DND-41 (cell line): ENCODE measurements around the gene OST4.
A peak's percentile ranks its signal among the peaks of the same experiment; 100 is the strongest.
"Not testable (repeated sequence)": the region's sequence is repeated elsewhere in the genome, so short reads cannot be mapped to it uniquely, and the experiment has no call there.

Source experiments
- ATAC-seq: fragments of 200-7000 bp; cut with Tn5 transposase; 3 replicates; pipeline ENCODE4 v1.9.1; 2021; ENCODE audit warnings: low read depth; ENCODE audit not compliant: insufficient read depth
- DNase-seq: peaks from one replicate; pipeline ENCODE4 v3.0.0-alpha.2; 2020
- H2AFZ ChIP-seq: 2 replicates; pipeline ENCODE4 v1.6.0; 2012; ENCODE audit warnings: low read depth, low read length
- H3K27ac ChIP-seq: 2 replicates; pipeline ENCODE4 v1.5.1; 2012; ENCODE audit warnings: low read length, inconsistent platforms
- H3K27me3 ChIP-seq: fragments of 200-600 bp; sonication (generic); 2 replicates; pipeline ENCODE4 v1.6.0; 2012; ENCODE audit warnings: low read length, mild to moderate bottlenecking, inconsistent platforms; ENCODE audit not compliant: insufficient read depth, poor library complexity
- H3K36me3 ChIP-seq: 2 replicates; pipeline ENCODE4 v1.5.1; 2012; ENCODE audit warnings: low read length, inconsistent platforms; ENCODE audit not compliant: insufficient read depth
- H3K4me1 ChIP-seq: 2 replicates; pipeline ENCODE4 v1.5.1; 2012; ENCODE audit warnings: mild to moderate bottlenecking, low read length; ENCODE audit not compliant: insufficient read depth
- H3K4me2 ChIP-seq: 2 replicates; pipeline ENCODE4 v1.6.0; 2012; ENCODE audit warnings: mild to moderate bottlenecking, moderate library complexity, low read length, inconsistent platforms; ENCODE audit not compliant: insufficient read depth
- H3K4me3 ChIP-seq, 2 experiments: fragments of 200-600 bp in 1 of 2; shearing (Covaris generic) in 1 of 2; 2 replicates each; pipeline ENCODE4 v1.5.1; 2012 to 2016; ENCODE audit warnings: inconsistent platforms in 2 of 2, low read length in 2 of 2, mild to moderate bottlenecking in 2 of 2, low read depth in 1 of 2, moderate library complexity in 1 of 2
- H3K79me2 ChIP-seq: 2 replicates; pipeline ENCODE4 v1.6.0; 2012; ENCODE audit warnings: low read length, inconsistent platforms; ENCODE audit not compliant: insufficient read depth
- H3K9ac ChIP-seq: 2 replicates; pipeline ENCODE4 v1.6.0; 2012; ENCODE audit warnings: low read depth, mild to moderate bottlenecking, inconsistent platforms, low read length, moderate library complexity
- H3K9me3 ChIP-seq: 2 replicates; pipeline ENCODE4 v1.5.1; 2012; ENCODE audit warnings: low read length, moderate library complexity, mild to moderate bottlenecking, inconsistent platforms; ENCODE audit not compliant: insufficient read depth, severe bottlenecking
- H4K20me1 ChIP-seq: 2 replicates; pipeline ENCODE4 v1.6.0; 2012; ENCODE audit warnings: low read length; ENCODE audit not compliant: insufficient read depth
- EZH2 ChIP-seq: IDR thresholded peaks from 3 replicates; pipeline ENCODE4 v1.6.1; 2012; ENCODE audit warnings: borderline replicate concordance, low read depth, mild to moderate bottlenecking, moderate library complexity, low read length, inconsistent platforms; ENCODE audit not compliant: severe bottlenecking
- TF ChIP-seq, protein P1 (sequence below): IDR thresholded peaks from 2 replicates; pipeline ENCODE4 v1.5.1; 2012; ENCODE audit warnings: borderline replicate concordance, low read length, moderate library complexity, mild to moderate bottlenecking; ENCODE audit not compliant: poor library complexity, severe bottlenecking; ENCODE audit errors: extremely low read depth

Gene OST4

GRCh38 chr2:27115519-27115918, 44.1 kb upstream of the OST4 start:
- DNase-seq (no peak), ATAC-seq (no peak)
- Histone ChIP-seq H2AFZ (no peak overlapping the region), H3K9me3 (no peaks in the 10 kb centered on the region), H4K20me1 (no peaks in the 10 kb centered on the region), H3K4me2 (no peak overlapping the region), H3K27ac (no peak overlapping the region), H3K4me1 (peaks cover 12% of the 10 kb centered on the region), H3K79me2 (no peaks in the 10 kb centered on the region), H3K36me3 (no peaks in the 10 kb centered on the region), H3K4me3 (no peak overlapping the region), H3K9ac (no peak overlapping the region), H3K27me3 (no peaks in the 10 kb centered on the region)
- TF ChIP-seq, protein P1, sequence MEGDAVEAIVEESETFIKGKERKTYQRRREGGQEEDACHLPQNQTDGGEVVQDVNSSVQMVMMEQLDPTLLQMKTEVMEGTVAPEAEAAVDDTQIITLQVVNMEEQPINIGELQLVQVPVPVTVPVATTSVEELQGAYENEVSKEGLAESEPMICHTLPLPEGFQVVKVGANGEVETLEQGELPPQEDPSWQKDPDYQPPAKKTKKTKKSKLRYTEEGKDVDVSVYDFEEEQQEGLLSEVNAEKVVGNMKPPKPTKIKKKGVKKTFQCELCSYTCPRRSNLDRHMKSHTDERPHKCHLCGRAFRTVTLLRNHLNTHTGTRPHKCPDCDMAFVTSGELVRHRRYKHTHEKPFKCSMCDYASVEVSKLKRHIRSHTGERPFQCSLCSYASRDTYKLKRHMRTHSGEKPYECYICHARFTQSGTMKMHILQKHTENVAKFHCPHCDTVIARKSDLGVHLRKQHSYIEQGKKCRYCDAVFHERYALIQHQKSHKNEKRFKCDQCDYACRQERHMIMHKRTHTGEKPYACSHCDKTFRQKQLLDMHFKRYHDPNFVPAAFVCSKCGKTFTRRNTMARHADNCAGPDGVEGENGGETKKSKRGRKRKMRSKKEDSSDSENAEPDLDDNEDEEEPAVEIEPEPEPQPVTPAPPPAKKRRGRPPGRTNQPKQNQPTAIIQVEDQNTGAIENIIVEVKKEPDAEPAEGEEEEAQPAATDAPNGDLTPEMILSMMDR: no peak
- no peak for TF ChIP-seq EZH2

GRCh38 chr2:27111392-27112078, 40.1 kb upstream of the OST4 start:
- ATAC-seq, H3K27ac ChIP-seq: not testable (repeated sequence)
- peaks cover 20% of the 10 kb centered on the region for H3K4me1 ChIP-seq

DNA sequence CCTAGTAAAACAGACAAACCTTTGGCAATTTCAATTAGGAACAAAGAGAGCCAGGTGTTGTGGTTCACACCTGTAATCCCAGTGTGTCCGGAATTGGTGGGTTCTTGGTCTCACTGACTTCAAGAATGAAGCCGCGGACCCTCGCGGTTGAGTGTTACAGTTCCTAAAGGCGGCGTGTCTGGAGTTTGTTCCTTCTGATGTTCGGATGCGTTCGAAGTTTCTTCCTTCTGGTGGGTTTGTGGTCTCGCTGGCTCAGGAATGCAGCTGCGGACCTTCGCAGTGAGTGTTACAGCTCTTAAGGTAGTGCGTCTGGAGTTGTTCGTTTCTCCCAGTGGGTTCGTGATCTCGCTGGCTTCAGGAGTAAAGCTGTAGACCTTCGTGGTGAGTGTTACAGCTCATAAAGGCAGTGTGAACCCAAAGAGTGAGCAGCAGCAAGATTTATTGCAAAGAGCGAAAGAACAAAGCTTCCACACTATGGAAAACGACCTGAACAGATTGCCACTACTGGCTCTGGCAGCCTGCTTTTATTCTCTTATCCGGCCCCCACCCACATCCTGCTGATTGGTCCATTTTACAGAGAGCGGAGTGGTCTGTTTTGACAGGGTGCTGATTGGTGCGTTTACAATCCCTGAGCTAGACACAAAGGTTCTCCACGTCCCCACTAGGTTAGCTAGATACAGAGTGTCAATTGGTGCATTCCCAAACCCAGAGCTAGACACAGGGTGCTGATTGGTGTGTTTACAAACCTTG, 39.3 kb upstream of the OST4 start:
- not testable (repeated sequence) for H3K9me3 ChIP-seq, H3K79me2 ChIP-seq, H3K36me3 ChIP-seq, H4K20me1 ChIP-seq, H3K27me3 ChIP-seq
- H3K4me3 ChIP-seq: peak overlapping the region in 1 of 2 experiments; percentile 54; a peak in 2 of 4 replicates
- peak overlapping the region; percentile 64 for H3K27ac ChIP-seq
- peak overlapping the region; percentile 69 for H3K4me2 ChIP-seq
- peaks cover 20% of the 10 kb centered on the region for H3K4me1 ChIP-seq
- DNase-seq (peak; percentile 72), ATAC-seq (peak; percentile 75)
- H2AFZ ChIP-seq: peak overlapping the region; percentile 75
- peak overlapping the region; percentile 39 for H3K9ac ChIP-seq

More at GRCh38 chr2:27111392-27112078, 40.1 kb upstream of the OST4 start:
- H3K27me3 ChIP-seq, H4K20me1 ChIP-seq, H3K9me3 ChIP-seq, H3K9ac ChIP-seq, H3K79me2 ChIP-seq, DNase-seq, H3K36me3 ChIP-seq: not testable (repeated sequence)
- peak overlapping the region; percentile 24; the same call in 1 of the 2 replicates for H2AFZ ChIP-seq
- H3K4me2 ChIP-seq: peak overlapping the region; percentile 69; the same call in 1 of the 2 replicates
- H3K4me3 ChIP-seq: peak overlapping the region in 1 of 2 experiments; percentile 54; a peak in 1 of 4 replicates

GRCh38 chr2:27109083-27109482, 37.6 kb upstream of the OST4 start:
- peaks cover 20% of the 10 kb centered on the region for H3K4me1 ChIP-seq
- no peaks in the 10 kb centered on the region for H4K20me1 ChIP-seq
- H3K4me3 ChIP-seq: no peak overlapping the region
- H3K27ac ChIP-seq: no peak overlapping the region
- H3K4me2 ChIP-seq: no peak overlapping the region
- no peak overlapping the region for H2AFZ ChIP-seq
- H3K27me3 ChIP-seq: no peaks in the 10 kb centered on the region
- H3K9me3 ChIP-seq: no peaks in the 10 kb centered on the region
- no peaks in the 10 kb centered on the region for H3K79me2 ChIP-seq
- DNase-seq (no peak), ATAC-seq (no peak)
- TF ChIP-seq, protein P1: no peak
- no peak for TF ChIP-seq EZH2
- H3K36me3 ChIP-seq: no peaks in the 10 kb centered on the region
- H3K9ac ChIP-seq: no peak overlapping the region
